K562 (cell line): Measurements from ENCODE around the gene SYNJ2. TPM values are rescaled to one million over a fixed set of nuclear protein-coding genes. Genes with fewer than 3 reads are reported as not detected.
A peak's percentile ranks its signal among the peaks of the same experiment; 100 is the strongest.

Experiments
- ATAC-seq: fragments of 200-7000 bp; cut with Tn5 transposase; 3 replicates; pipeline ENCODE4 v1.9.1; 2020; ENCODE audit warnings: moderate library complexity
- BruUV-seq: library from RNA; stranded (reverse); fragments of 400-500 nt; replicated peaks from 2 replicates; lab custom pipeline; 2021; lab: Mats Ljungman, UMichigan
- CTCF ChIA-PET: fragments of 300-600 bp; formaldehyde crosslinking; extraction: SDS; loops from one replicate; lab custom pipeline; 2021; ENCODE audit warnings: low intra/inter-chr PET ratio; lab: Yijun Ruan, JAX
- POLR2A ChIA-PET: fragments of 300-600, 350-650 bp; sonication (Branson Sonifier 250); formaldehyde crosslinking; extraction: SDS; loops from one replicate; lab custom pipeline; 2021; ENCODE audit warnings: antibody characterized with exemption, inconsistent platforms; lab: Yijun Ruan, JAX
- DNase-seq, 4 experiments: peaks; one replicate each; pipeline versions ENCODE4 v3.0.0 to v3.0.0-alpha.2; 2011 to 2018; ENCODE audit warnings: low spot score in 3 of 4, mixed read lengths in 3 of 4; ENCODE audit errors: extremely low read depth in 1 of 4
- FAIRE-seq: peaks from 2 replicates; lab custom pipeline; 2011; peaks lifted over from hg19 to GRCh38; lab: Jason Lieb, UNC
- H2AFZ ChIP-seq: 2 replicates; pipeline ENCODE4 v1.6.0; 2011; ENCODE audit warnings: low read depth, low read length, control low read depth, inconsistent platforms
- H3K27ac ChIP-seq: fragments of 200-600 bp; 3 replicates; pipeline ENCODE4 v1.8.0; 2011; ENCODE audit warnings: low read depth, mild to moderate bottlenecking, control low read depth, inconsistent platforms, low read length, moderate library complexity, mixed read lengths; ENCODE audit errors: extremely low read depth
- H3K27me3 ChIP-seq, 2 experiments: fragments of 300-600 bp in 1 of 2; 2 replicates in 1 of 2; 3 replicates in 1 of 2; pipeline versions ENCODE4 v1.6.0 to v1.8.0; 2011; ENCODE audit warnings: inconsistent platforms in 2 of 2, low read length in 2 of 2, mild to moderate bottlenecking in 1 of 2, mixed read lengths in 1 of 2, moderate library complexity in 1 of 2; ENCODE audit not compliant: control insufficient read depth in 2 of 2, insufficient read depth in 2 of 2
- H3K36me3 ChIP-seq: fragments of 300-600 bp; 3 replicates; pipeline ENCODE4 v1.8.0; 2011; ENCODE audit warnings: mild to moderate bottlenecking, low read length, inconsistent platforms; ENCODE audit not compliant: control insufficient read depth, insufficient read depth
- H3K4me1 ChIP-seq, 2 experiments: fragments of 200-600 bp in 1 of 2; replicated peaks in 1 of 2; 2 replicates in 1 of 2; 3 replicates in 1 of 2; pipeline versions ENCODE4 v1.5.1 to v1.8.0; 2011; ENCODE audit warnings: inconsistent platforms in 2 of 2, low read length in 2 of 2, mild to moderate bottlenecking in 1 of 2, mixed read lengths in 1 of 2, moderate library complexity in 1 of 2; ENCODE audit not compliant: control insufficient read depth in 2 of 2, insufficient read depth in 2 of 2
- H3K4me2 ChIP-seq: 2 replicates; pipeline ENCODE4 v1.6.1; 2011; ENCODE audit warnings: low read length, control low read depth, inconsistent platforms, mixed read lengths; ENCODE audit not compliant: insufficient read depth
- H3K4me3 ChIP-seq: fragments of 200-600 bp; sonication (generic), shearing (Covaris generic); 2 replicates; pipeline ENCODE4 v1.5.1; 2016; ENCODE audit warnings: control low read depth, inconsistent platforms
- H3K79me2 ChIP-seq: fragments of 200-600 bp; 3 replicates; pipeline ENCODE4 v1.8.0; 2011; ENCODE audit warnings: low read length, inconsistent platforms; ENCODE audit not compliant: control insufficient read depth, insufficient read depth
- H3K9ac ChIP-seq, 2 experiments: 2 replicates each; pipeline versions ENCODE4 v1.6.0 to v1.6.1; 2011; ENCODE audit warnings: low read depth in 2 of 2, low read length in 2 of 2, control low read depth in 1 of 2, inconsistent platforms in 1 of 2, mild to moderate bottlenecking in 1 of 2, mixed read lengths in 1 of 2; ENCODE audit not compliant: insufficient read depth in 1 of 2
- H3K9me1 ChIP-seq: one replicate; pipeline ENCODE4 v1.6.0; 2011; ENCODE audit warnings: inconsistent platforms, mild to moderate bottlenecking, low read length, moderate library complexity; ENCODE audit not compliant: control insufficient read depth, insufficient read depth
- H3K9me3 ChIP-seq: replicated peaks from 2 replicates; pipeline ENCODE4 v1.5.1; 2011; ENCODE audit warnings: low read depth, low read length, inconsistent platforms; ENCODE audit not compliant: control insufficient read depth, insufficient read depth
- H4K20me1 ChIP-seq: replicated peaks from 2 replicates; pipeline ENCODE4 v1.6.1; 2011; ENCODE audit warnings: low read length, inconsistent platforms, mixed read lengths; ENCODE audit not compliant: control insufficient read depth, insufficient read depth
- CHAMP1 ChIP-seq: fragments of 450-650 bp; IDR thresholded peaks from 2 replicates; pipeline ENCODE4 v1.6.1; 2016; ENCODE audit warnings: mild to moderate bottlenecking
- CLOCK ChIP-seq: fragments of 250-450 bp; sonication (Bioruptor Pico); IDR thresholded peaks from 2 replicates; pipeline ENCODE4 v1.4.0; 2020; ENCODE audit warnings: mild to moderate bottlenecking, moderate library complexity, borderline replicate concordance
- CTCF ChIP-seq, 3 experiments: IDR thresholded peaks in 2 of 3; conservative IDR thresholded peaks in 1 of 3; 2 replicates each; pipeline ENCODE4 v1.5.1; 2011 to 2012; ENCODE audit warnings: low read length in 3 of 3, mild to moderate bottlenecking in 3 of 3, control low read depth in 2 of 3, improper control_type of control experiment in 1 of 3, inconsistent platforms in 1 of 3, low read depth in 1 of 3, mixed read lengths in 1 of 3, moderate library complexity in 1 of 3; ENCODE audit not compliant: insufficient read depth in 2 of 3
- HNRNPK ChIP-seq: fragments of 200-400 bp; formaldehyde crosslinking; IDR thresholded peaks from one replicate; pipeline ENCODE4 v1.6.1; 2018; ENCODE audit warnings: mild to moderate bottlenecking, low read depth, low read length; ENCODE audit not compliant: poor library complexity, severe bottlenecking
- NR4A1 ChIP-seq, 2 experiments: fragments of 250-450 bp in 1 of 2; fragments of 450-650 bp in 1 of 2; sonication (Bioruptor Pico) in 1 of 2; IDR thresholded peaks; 2 replicates each; pipeline versions ENCODE4 v1.4.0 to v1.6.1; 2016 to 2020; ENCODE audit warnings: mild to moderate bottlenecking in 2 of 2, missing compliant biosample characterization in 1 of 2, missing genetic modification characterization in 1 of 2, moderate library complexity in 1 of 2
- POLR3A ChIP-seq: IDR thresholded peaks from 2 replicates; pipeline ENCODE4 v1.6.1; 2011; ENCODE audit warnings: borderline replicate concordance, mild to moderate bottlenecking, moderate library complexity; ENCODE audit not compliant: insufficient read length, insufficient read depth; ENCODE audit errors: extremely low read depth
- RCOR1 ChIP-seq, 2 experiments: IDR thresholded peaks; 2 replicates each; pipeline ENCODE4 v1.6.1; 2012; ENCODE audit warnings: low read depth in 2 of 2, low read length in 2 of 2, borderline replicate concordance in 1 of 2, improper control_type of control experiment in 1 of 2
- TCF7L2 ChIP-seq: fragments of 150-350 bp; IDR thresholded peaks from 2 replicates; pipeline ENCODE4 v1.6.1; 2016; ENCODE audit warnings: low read depth, mild to moderate bottlenecking, low read length, moderate library complexity
- ZFP36 ChIP-seq: fragments of 150-350 bp; IDR thresholded peaks from 2 replicates; pipeline ENCODE4 v1.6.1; 2018; ENCODE audit warnings: low read length, low read depth; ENCODE audit not compliant: partially characterized antibody
- ZNF282 ChIP-seq: sonication (generic); formaldehyde crosslinking; IDR thresholded peaks from 2 replicates; pipeline ENCODE4 v1.8.1; 2023; ENCODE audit warnings: missing genetic modification reagents
- ZNF311 ChIP-seq: fragments of 250-450 bp; sonication (Bioruptor Pico); IDR thresholded peaks from 2 replicates; pipeline ENCODE4 v1.4.0; 2020; ENCODE audit warnings: mild to moderate bottlenecking, moderate library complexity
- ZZZ3 ChIP-seq: fragments of 450-650 bp; IDR thresholded peaks from 2 replicates; pipeline ENCODE4 v1.6.1; 2016; ENCODE audit warnings: antibody characterized with exemption, mild to moderate bottlenecking, moderate library complexity
- WGBS: fragments of 100-300 bp; shearing (Covaris generic); methylation state at CpG from one replicate; pipeline ENCODE4 v1.1.6; 2016; ENCODE audit warnings: low coverage, mixed read lengths; ENCODE audit not compliant: insufficient coverage; ENCODE audit errors: missing lambda C conversion rate; 5-methylcytosine and 5-hydroxymethylcytosine counted together
- in situ Hi-C: fragments of 300-500 bp; cut with MboI; formaldehyde crosslinking; loops from 4 replicates; pipeline ENCODE4 v1.15.0; 2018; ENCODE audit warnings: inconsistent platforms, mixed read lengths
- intact Hi-C: fragments of 100-400 bp; cut with micrococcal nuclease; formaldehyde crosslinking; loops from 2 replicates; pipeline ENCODE4 v1.14.2; 2022
- polyA plus RNA-seq, 8 experiments: library from polyadenylated mRNA; depleted of rRNA in 4 of 8; stranded (reverse) in 5 of 8; unstranded in 3 of 8; fragments of >200 nt; fragmentation: Nextera tagmentation in 2 of 8; fragmentation: Illumina TruSeq in 1 of 8; extraction: Ambion mirVana in 2 of 8; extraction: Trizol in 1 of 8; gene quantifications; 2 replicates each; pipeline versions ENCODE4 v1.2.1 to v1.2.3, GENCODE V29; 2011 to 2014; ENCODE audit warnings: inconsistent platforms in 1 of 8, missing spikeins in 1 of 8
- total RNA-seq, 7 experiments: library from RNA; depleted of rRNA in 6 of 7; stranded (reverse); fragments of >200 nt in 6 of 7; fragmentation: Illumina TruSeq in 2 of 7; extraction: Trizol in 2 of 7; gene quantifications; 2 replicates each; pipeline versions ENCODE4 v1.2.1 to v1.2.3, GENCODE V29; 2011 to 2021; ENCODE audit warnings: low replicate concordance in 1 of 7

Gene SYNJ2
- total and polyA plus RNA-seq, 9 of the 15 experiments (the other 6 are each of a cell fraction or from before 2014, with no cell fraction given): 3.0 to 27.7 (median 17.8) TPM

- in situ Hi-C loops (no loop called here), intact Hi-C loops (no loop called here)
- H3K4me2 ChIP-seq: no peak overlapping the region
- no peaks in the 10 kb centered on the region for H3K27me3 ChIP-seq
- H3K9ac ChIP-seq: peak overlapping the region in 1 of 2 experiments; percentile 30; a peak in 1 of 4 replicates
- no peak overlapping the region for H3K27ac ChIP-seq
- H3K9me1 ChIP-seq: peaks cover 4% of the 10 kb centered on the region
- peaks cover 8% of the 10 kb centered on the region; the same call in 1 of the 2 replicates for H4K20me1 ChIP-seq
- peaks cover 22% of the 10 kb centered on the region; the same call in 2 of the 3 replicates for H3K36me3 ChIP-seq
- WGBS: 80% methylated on average over 14 of the region's 14 CpGs
- no TSS peak for BruUV-seq
- H3K79me2 ChIP-seq: peaks cover 4% of the 10 kb centered on the region; the same call in 1 of the 3 replicates
- H2AFZ ChIP-seq: no peak overlapping the region
- no peak overlapping the region for H3K4me3 ChIP-seq
- POLR2A ChIA-PET: interaction anchor here (0.5 to 1.3 kb wide), 6 partner anchors 14 to 197 kb away, joined by 3 to 4 read pairs (median 3); no protein-coding TSS in a partner anchor
- CTCF ChIA-PET: no interaction called here
- DNase-seq: no peak
- no peak for FAIRE-seq
- no peak for ATAC-seq
- no peaks in the 10 kb centered on the region for H3K9me3 ChIP-seq
- H3K4me1 ChIP-seq: peaks cover 19 to 29% of the 10 kb centered on the region in 2 experiments
- peak; percentile 59 for TF ChIP-seq ZFP36
- no peak for TF ChIP-seq CTCF (IDR thresholded peaks at IDR 0.05 in 2 of 3, conservative IDR thresholded peaks at IDR 0.05 in 1 of 3; ENCODE audit: insufficient read depth in 2 of 3, low read depth in 1 of 3, low read length in 3 of 3)
- no peak for TF ChIP-seq ZNF311 (CRISPR knock-in tag)
- TF ChIP-seq HNRNPK: no peak
- TF ChIP-seq RCOR1 (IDR thresholded peaks at IDR 0.05; ENCODE audit: borderline replicate concordance in 1 of 2, low read depth in 2 of 2, low read length in 2 of 2): 0 out of 4 replicates have a peak, but pooled peaks of 1 of the 2 experiments have one; percentile 18
- no peak for TF ChIP-seq ZNF282
- TF ChIP-seq POLR3A: no peak
- TF ChIP-seq CHAMP1: no peak
- no peak for TF ChIP-seq CLOCK (CRISPR knock-in tag)
- no peak for TF ChIP-seq NR4A1 (CRISPR knock-in tag; IDR thresholded peaks at IDR 0.05)
- no peak for TF ChIP-seq NR4A1 (tag; IDR thresholded peaks at IDR 0.05)
- TF ChIP-seq ZZZ3: no peak
- no peak for TF ChIP-seq TCF7L2
Measured at GRCh38 chr6:158021814-158022748, 40.4 kb downstream of the SYNJ2 start.
